ENCODE measurements around the gene MBTD1. TPM values are rescaled to one million over a fixed set of nuclear protein-coding genes. Genes with fewer than 3 reads are reported as not detected.

Gene MBTD1
- total and polyA plus RNA-seq, 10 of the 15 experiments (the other 5 are each of a cell fraction or from before 2014, with no cell fraction given) = 1.3 to 16.7 (median 9.5) TPM

GRCh38 chr17:51132964-51133319 is 126.9 kb downstream of the MBTD1 start:
- no peaks in the 10 kb centered on the region for H3K36me3 ChIP-seq (ENCODE audit: control insufficient read depth in 2 of 2, insufficient read depth in 2 of 2, low read length in 1 of 2)
- peaks cover 13% of the 10 kb centered on the region for H3K4me1 ChIP-seq (ENCODE audit: control insufficient read depth, insufficient read depth, low read length)
- no peak overlapping the region for H2AFZ ChIP-seq (ENCODE audit: control insufficient read depth, low read depth, low read length)
- FAIRE-seq (no peak), ATAC-seq (peak; percentile 83), DNase-seq (ENCODE audit: low read depth, low spot score) (no peak)
- H4K20me1 ChIP-seq (ENCODE audit: control insufficient read depth, insufficient read depth) = no peaks in the 10 kb centered on the region
- intact Hi-C loops (cut with micrococcal nuclease; ENCODE audit: unreplicated experiment) (no loop called here), in situ Hi-C loops (cut with MboI) (no loop called here)
- BruUV-seq (replicated peaks) = no TSS peak
- ChIA-PET SMC1A (ENCODE audit: uncharacterized antibody, unreplicated experiment) (interaction anchor here (0.8 to 2.1 kb wide), 3 partner anchors 14 to 41 kb away, joined by 3 to 6 read pairs (median 3); partner anchors contain the start of gene NME1), POLR2A (interaction anchor here (0.6 kb wide), 1 partner anchor 12 kb away, joined by 3 read pairs; no protein-coding TSS in a partner anchor), CTCF (interaction anchor here (2.6 kb wide), 1 partner anchor 20 kb away, joined by 9 read pairs; the partner anchor contains the start of gene NME1), RAD21 (ENCODE audit: unreplicated experiment) (interaction anchor here (1.0 to 1.7 kb wide), 4 partner anchors 9 to 16 kb away, joined by 3 to 4 read pairs (median 3); partner anchors contain the start of gene SPAG9)
- H3K4me3 ChIP-seq = no peak overlapping the region
- no peak overlapping the region; the same call in 1 of the 2 replicates for H3K4me2 ChIP-seq (ENCODE audit: control insufficient read depth, insufficient read depth)
- H3K9me3 ChIP-seq (replicated peaks; ENCODE audit: control insufficient read depth, insufficient read depth, low read length) = no peaks in the 10 kb centered on the region; the same call in 1 of the 3 replicates
- no peak overlapping the region for H3K9ac ChIP-seq (ENCODE audit: control insufficient read depth, insufficient read depth, low read length)
- no peak overlapping the region for H3K27ac ChIP-seq (ENCODE audit: control insufficient read depth, insufficient read depth)
- no peaks in the 10 kb centered on the region for H3K27me3 ChIP-seq (replicated peaks in 1 of 2; ENCODE audit: control insufficient read depth in 2 of 2, insufficient read depth in 2 of 2, low read length in 1 of 2)
- H3K79me2 ChIP-seq (ENCODE audit: control insufficient read depth, insufficient read depth, low read length) = no peaks in the 10 kb centered on the region
- TF ChIP-seq ZNF207 (IDR thresholded peaks at IDR 0.05; ENCODE audit: borderline replicate concordance) (no peak), IKZF1 (conservative IDR thresholded peaks at IDR 0.05) (peak; percentile 83), ZBED1 (IDR thresholded peaks at IDR 0.05; ENCODE audit: borderline replicate concordance) (no peak), REST (IDR thresholded peaks at IDR 0.05; ENCODE audit: low read depth, low read length) (no peak), SKIL (IDR thresholded peaks at IDR 0.05; ENCODE audit: low read depth, poor library complexity, severe bottlenecking) (no peak), EED (IDR thresholded peaks at IDR 0.05; ENCODE audit: low read depth) (peak; percentile 56; the same call in 1 of the 2 replicates), ELK1 (IDR thresholded peaks at IDR 0.05; ENCODE audit: low read depth, low read length) (no peak), POLR2AphosphoS5 (IDR thresholded peaks at IDR 0.05; ENCODE audit: low read length) (no peak), ZSCAN29 (IDR thresholded peaks at IDR 0.05) (no peak), ATF2 (IDR thresholded peaks at IDR 0.05; ENCODE audit: low read length) (peak; percentile 62; the same call in 1 of the 2 replicates), SREBF1 (IDR thresholded peaks at IDR 0.05; ENCODE audit: low read length) (no peak), USF2 (IDR thresholded peaks at IDR 0.05; ENCODE audit: borderline replicate concordance, low read depth, low read length) (no peak), BHLHE40 (IDR thresholded peaks at IDR 0.05; ENCODE audit: borderline replicate concordance in 1 of 2, low read depth in 2 of 2, low read length in 1 of 2) (no peak), MYC (IDR thresholded peaks at IDR 0.05; ENCODE audit: insufficient read depth, insufficient read length, insufficient replicate concordance, low read length, severe bottlenecking) (no peak), NR2F1 (conservative IDR thresholded peaks at IDR 0.05) (peak; percentile 80), PAX8 (IDR thresholded peaks at IDR 0.05) (no peak)

Data from GM12878 (cell line).